ENCODE results near the gene CPNE5. TPM values are rescaled to one million over a fixed set of nuclear protein-coding genes. Genes with fewer than 3 reads are reported as not detected.
A peak's percentile ranks its signal among the peaks of the same experiment; 100 is the strongest.

The CPNE5 gene
- total RNA-seq, 6 experiments from 2014 or later = 0.12 to 0.84 (median 0.23) TPM

DNA sequence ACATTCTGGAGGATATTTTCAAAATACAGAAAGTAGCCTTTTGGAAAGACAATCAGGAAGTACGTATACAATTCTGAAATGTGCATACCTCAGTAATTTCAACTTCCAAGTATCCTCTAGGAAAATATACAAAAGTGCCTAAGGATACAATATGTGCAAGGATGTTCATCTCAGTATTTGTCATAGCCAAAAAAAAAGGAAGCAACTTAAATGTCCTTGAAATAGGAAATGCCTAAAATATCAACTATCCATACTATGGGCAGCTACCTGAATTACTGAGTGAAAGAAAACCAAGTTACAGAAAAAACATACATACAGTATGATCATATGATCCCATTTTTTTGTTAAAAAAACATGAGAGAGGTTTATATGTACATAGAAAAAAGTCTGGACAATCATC is 33.9 kb upstream of the CPNE5 start:
- Histone ChIP-seq H3K27me3 (no peaks in the 10 kb centered on the region), H3K4me1 (peaks cover 0 to 19% (median 2%) of the 10 kb centered on the region in 4 donors), H3K27ac (no peak overlapping the region), H3K4me3 (no peak overlapping the region), H3K36me3 (no peaks in the 10 kb centered on the region), H3K9me3 (no peaks in the 10 kb centered on the region)
- 85% methylated on average over 1 of the region's 1 CpG for WGBS (ENCODE audit: insufficient coverage, low coverage, low lambda C conversion rate, missing lambda C conversion rate)
- TF ChIP-seq CTCF (IDR thresholded peaks at IDR 0.05) (no peak), POLR2A (IDR thresholded peaks at IDR 0.05) (no peak)
- intact Hi-C loops (cut with DNase I) = no loop called here
- ATAC-seq (no peak), DNase-seq (no peak)

GRCh38 chr6:36871686-36872085 is 32.4 kb upstream of the CPNE5 start:
- intact Hi-C loops (cut with DNase I) = no loop called here
- Histone ChIP-seq H3K4me1 (peaks cover 0 to 19% (median 2%) of the 10 kb centered on the region in 4 donors), H3K27ac (no peak overlapping the region), H3K9me3 (no peaks in the 10 kb centered on the region), H3K27me3 (no peaks in the 10 kb centered on the region), H3K4me3 (no peak overlapping the region), H3K36me3 (no peaks in the 10 kb centered on the region)
- DNase-seq = no peak
- ATAC-seq = peak; percentile 31 to 68 (median 54)
- TF ChIP-seq POLR2A (IDR thresholded peaks at IDR 0.05) (no peak), CTCF (IDR thresholded peaks at IDR 0.05) (no peak)
- WGBS (ENCODE audit: insufficient coverage, low coverage, low lambda C conversion rate, missing lambda C conversion rate) = 44% methylated on average over 3 of the region's 3 CpGs

- ATAC-seq (no peak), DNase-seq (no peak)
- H3K4me1 ChIP-seq = peaks cover 0 to 9% (median 0%) of the 10 kb centered on the region in 4 donors
- H3K27me3 ChIP-seq = no peaks in the 10 kb centered on the region
- intact Hi-C loops (cut with DNase I) = no loop called here
- no peak for TF ChIP-seq POLR2A (IDR thresholded peaks at IDR 0.05)
- TF ChIP-seq CTCF (IDR thresholded peaks at IDR 0.05) = no peak
- H3K4me3 ChIP-seq = no peak overlapping the region
- H3K27ac ChIP-seq = no peak overlapping the region
- H3K36me3 ChIP-seq = no peaks in the 10 kb centered on the region
- no peaks in the 10 kb centered on the region for H3K9me3 ChIP-seq
- 93% methylated on average over 2 of the region's 4 CpGs for WGBS (ENCODE audit: insufficient coverage, low coverage, low lambda C conversion rate, missing lambda C conversion rate)
Measured at GRCh38 chr6:36867471-36868224, 28.4 kb upstream of the CPNE5 start.

- intact Hi-C loops (cut with DNase I) = no loop called here
- ATAC-seq (peak in 2 of 4 donors; percentile 46 to 59), DNase-seq (no peak)
- H3K27me3 ChIP-seq = no peaks in the 10 kb centered on the region
- no peak overlapping the region for H3K4me3 ChIP-seq
- H3K36me3 ChIP-seq = no peaks in the 10 kb centered on the region
- H3K4me1 ChIP-seq = no peaks in the 10 kb centered on the region
- no peaks in the 10 kb centered on the region for H3K9me3 ChIP-seq
- no peak overlapping the region for H3K27ac ChIP-seq
- WGBS (ENCODE audit: insufficient coverage, low coverage, low lambda C conversion rate, missing lambda C conversion rate) = 59% methylated on average over 2 of the region's 2 CpGs
- TF ChIP-seq POLR2A (IDR thresholded peaks at IDR 0.05) (no peak), CTCF (IDR thresholded peaks at IDR 0.05) (no peak)
Measured at GRCh38 chr6:36865835-36866234, 26.6 kb upstream of the CPNE5 start.
